Hepatocyte (in vitro differentiated cells): Measurements from ENCODE around the gene CEP85. TPM values are rescaled to one million over a fixed set of nuclear protein-coding genes. Genes with fewer than 3 reads are reported as not detected.

Experiments used
- DNase-seq: peaks from one replicate; pipeline ENCODE4 v3.0.0-alpha.2; 2016; ENCODE audit warnings: low spot score
- H2AFZ ChIP-seq: fragments of 200-600 bp; sonication (generic); 2 replicates; pipeline ENCODE4 v1.6.0; 2016; ENCODE audit warnings: antibody characterized with exemption, mild to moderate bottlenecking
- H3K27ac ChIP-seq: fragments of 200-600 bp; sonication (generic); 2 replicates; pipeline ENCODE4 v1.5.1; 2016; ENCODE audit warnings: mild to moderate bottlenecking
- H3K27me3 ChIP-seq: fragments of 200-600 bp; sonication (generic); 2 replicates; pipeline ENCODE4 v1.6.1; 2016
- H3K36me3 ChIP-seq: fragments of 200-600 bp; sonication (generic); replicated peaks from 2 replicates; pipeline ENCODE4 v1.5.1; 2016; ENCODE audit warnings: low read depth; ENCODE audit not compliant: insufficient read depth
- H3K4me1 ChIP-seq: fragments of 200-600 bp; sonication (generic); 2 replicates; pipeline ENCODE4 v1.5.1; 2016; ENCODE audit warnings: mild to moderate bottlenecking, moderate library complexity; ENCODE audit not compliant: insufficient read depth
- H3K4me2 ChIP-seq: fragments of 200-600 bp; sonication (generic); 2 replicates; pipeline ENCODE4 v1.6.0; 2016
- H3K4me3 ChIP-seq: fragments of 200-600 bp; sonication (generic); 2 replicates; pipeline ENCODE4 v1.5.1; 2016; ENCODE audit warnings: mild to moderate bottlenecking
- H3K79me2 ChIP-seq: fragments of 200-600 bp; sonication (generic); 2 replicates; pipeline ENCODE4 v1.6.0; 2017; ENCODE audit warnings: mild to moderate bottlenecking
- H3K9me2 ChIP-seq: fragments of 200-600 bp; sonication (generic); replicated peaks from 2 replicates; pipeline ENCODE4 v1.6.0; 2017; ENCODE audit warnings: mild to moderate bottlenecking; ENCODE audit not compliant: insufficient read depth
- H3K9me3 ChIP-seq: fragments of 200-600 bp; sonication (generic); 2 replicates; pipeline ENCODE4 v1.5.1; 2016; ENCODE audit warnings: low read depth, mild to moderate bottlenecking
- H4K20me1 ChIP-seq: fragments of 200-600 bp; sonication (generic); 2 replicates; pipeline ENCODE4 v1.6.0; 2016; ENCODE audit warnings: mild to moderate bottlenecking; ENCODE audit not compliant: insufficient read depth, poor library complexity, severe bottlenecking
- EZH2 ChIP-seq: fragments of 200-600 bp; sonication (generic); IDR thresholded peaks from 2 replicates; pipeline ENCODE4 v1.6.1; 2016; ENCODE audit warnings: antibody characterized with exemption, mild to moderate bottlenecking, borderline replicate concordance
- EZH2phosphoT487 ChIP-seq: fragments of 200-600 bp; sonication (generic); IDR thresholded peaks from one replicate; pipeline ENCODE4 v1.6.1; 2018; ENCODE audit warnings: antibody characterized with exemption, mild to moderate bottlenecking, low read depth, moderate library complexity; ENCODE audit not compliant: unreplicated experiment, severe bottlenecking
- WGBS: methylation state at CpG from one replicate; pipeline ENCODE4 v1.1.6; 2016; ENCODE audit warnings: low lambda C conversion rate; ENCODE audit errors: missing lambda C conversion rate; 5-methylcytosine and 5-hydroxymethylcytosine counted together
- polyA plus RNA-seq: library from polyadenylated mRNA; unstranded; fragments of >200 nt; fragmentation: Nextera tagmentation; extraction: Ambion mirVana; gene quantifications from 2 replicates; pipeline ENCODE4 v1.2.1, GENCODE V29; 2016
- total RNA-seq: library from RNA; depleted of rRNA; stranded (reverse); fragments of >200 nt; gene quantifications from 2 replicates; pipeline ENCODE4 v1.2.3, GENCODE V29; 2014
- TF ChIP-seq, protein P1 (sequence below): fragments of 200-600 bp; sonication (generic); IDR thresholded peaks from 2 replicates; pipeline ENCODE4 v1.5.1; 2016; ENCODE audit warnings: antibody characterized with exemption, mild to moderate bottlenecking; ENCODE audit not compliant: poor library complexity

The CEP85 gene
- total and polyA plus RNA-seq, 2 experiments from 2014 or later = 12.4 to 14.6 TPM

DNA sequence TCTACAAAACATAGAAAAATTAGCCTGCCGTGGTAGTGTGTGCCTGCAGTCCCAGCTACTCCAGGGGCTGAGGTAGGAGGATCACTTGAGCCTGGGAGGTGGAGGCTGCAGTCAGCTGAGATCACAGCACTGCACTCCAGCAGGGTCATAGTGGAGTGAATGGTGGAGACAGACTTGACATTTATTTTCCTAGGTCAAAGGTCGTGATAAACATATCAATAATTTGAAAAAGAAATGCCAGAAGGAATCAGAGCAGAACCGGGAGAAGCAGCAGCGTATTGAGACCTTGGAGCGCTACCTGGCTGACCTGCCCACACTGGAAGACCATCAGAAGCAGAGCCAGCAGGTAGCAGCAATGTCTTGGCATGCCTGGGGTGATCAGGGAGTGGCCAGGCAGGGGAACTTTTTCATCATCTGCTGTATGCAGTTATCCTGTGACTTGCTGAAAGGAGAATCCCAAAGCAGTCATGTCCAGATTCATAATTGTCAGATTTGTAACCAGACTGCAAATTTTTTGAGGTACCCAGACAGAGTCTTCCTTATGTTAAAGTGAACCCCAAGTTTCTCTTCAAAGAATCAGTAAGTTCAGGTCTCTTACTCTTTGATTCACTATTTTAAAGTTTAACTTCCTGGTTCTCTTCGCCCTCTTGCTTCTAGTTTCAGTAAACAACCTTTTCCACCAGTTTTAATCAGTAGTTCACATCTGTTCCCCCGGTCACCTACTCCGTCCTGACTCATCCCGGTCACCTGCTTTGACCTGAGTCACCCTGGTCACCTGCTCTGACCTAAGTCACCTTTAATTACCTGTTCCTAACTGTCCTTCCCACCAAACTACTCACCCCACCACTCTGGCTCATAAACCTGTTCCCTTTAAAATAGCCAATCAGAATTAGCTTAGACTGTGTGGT lies 34.5 kb downstream of the CEP85 start:
- Histone ChIP-seq H3K36me3 (no peaks in the 10 kb centered on the region), H3K4me2 (no peak overlapping the region), H3K27ac (peak overlapping the region; percentile 92), H3K4me3 (no peak overlapping the region), H3K4me1 (peaks cover 5% of the 10 kb centered on the region), H3K27me3 (no peaks in the 10 kb centered on the region), H3K9me2 (no peaks in the 10 kb centered on the region), H3K79me2 (no peaks in the 10 kb centered on the region), H2AFZ (no peak overlapping the region), H3K9me3 (no peaks in the 10 kb centered on the region), H4K20me1 (no peaks in the 10 kb centered on the region)
- WGBS = 76% methylated on average over 9 of the region's 9 CpGs
- no peak for DNase-seq
- TF ChIP-seq EZH2 (no peak), EZH2phosphoT487 (no peak)
- TF ChIP-seq, protein P1, sequence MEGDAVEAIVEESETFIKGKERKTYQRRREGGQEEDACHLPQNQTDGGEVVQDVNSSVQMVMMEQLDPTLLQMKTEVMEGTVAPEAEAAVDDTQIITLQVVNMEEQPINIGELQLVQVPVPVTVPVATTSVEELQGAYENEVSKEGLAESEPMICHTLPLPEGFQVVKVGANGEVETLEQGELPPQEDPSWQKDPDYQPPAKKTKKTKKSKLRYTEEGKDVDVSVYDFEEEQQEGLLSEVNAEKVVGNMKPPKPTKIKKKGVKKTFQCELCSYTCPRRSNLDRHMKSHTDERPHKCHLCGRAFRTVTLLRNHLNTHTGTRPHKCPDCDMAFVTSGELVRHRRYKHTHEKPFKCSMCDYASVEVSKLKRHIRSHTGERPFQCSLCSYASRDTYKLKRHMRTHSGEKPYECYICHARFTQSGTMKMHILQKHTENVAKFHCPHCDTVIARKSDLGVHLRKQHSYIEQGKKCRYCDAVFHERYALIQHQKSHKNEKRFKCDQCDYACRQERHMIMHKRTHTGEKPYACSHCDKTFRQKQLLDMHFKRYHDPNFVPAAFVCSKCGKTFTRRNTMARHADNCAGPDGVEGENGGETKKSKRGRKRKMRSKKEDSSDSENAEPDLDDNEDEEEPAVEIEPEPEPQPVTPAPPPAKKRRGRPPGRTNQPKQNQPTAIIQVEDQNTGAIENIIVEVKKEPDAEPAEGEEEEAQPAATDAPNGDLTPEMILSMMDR = no peak

DNA sequence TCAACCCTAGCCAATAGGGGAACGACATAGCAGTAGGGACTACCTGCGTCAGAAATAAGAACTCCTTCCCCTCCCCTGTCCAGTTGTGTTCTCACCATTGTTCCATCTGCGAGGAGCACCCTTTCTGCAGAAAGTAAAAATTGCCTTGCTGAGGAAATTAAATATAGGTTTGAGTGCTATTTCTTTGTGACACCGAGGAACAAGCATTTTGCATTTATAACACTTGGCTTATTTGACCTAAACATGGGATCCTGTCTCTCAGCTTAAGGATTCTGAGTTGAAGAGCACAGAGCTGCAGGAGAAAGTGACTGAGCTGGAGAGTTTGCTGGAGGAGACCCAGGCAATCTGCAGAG lies 35.2 kb downstream of the CEP85 start:
- Histone ChIP-seq H2AFZ (no peak overlapping the region), H3K4me3 (no peak overlapping the region), H3K9me3 (no peaks in the 10 kb centered on the region), H3K27ac (peak overlapping the region; percentile 92), H3K36me3 (no peaks in the 10 kb centered on the region), H3K79me2 (no peaks in the 10 kb centered on the region), H3K4me2 (no peak overlapping the region), H3K27me3 (no peaks in the 10 kb centered on the region), H4K20me1 (no peaks in the 10 kb centered on the region), H3K4me1 (peaks cover 5% of the 10 kb centered on the region), H3K9me2 (no peaks in the 10 kb centered on the region)
- no peak for TF ChIP-seq EZH2phosphoT487
- no peak for TF ChIP-seq EZH2
- TF ChIP-seq, protein P1 = no peak
- 91% methylated on average over 4 of the region's 4 CpGs for WGBS
- DNase-seq = no peak

DNA sequence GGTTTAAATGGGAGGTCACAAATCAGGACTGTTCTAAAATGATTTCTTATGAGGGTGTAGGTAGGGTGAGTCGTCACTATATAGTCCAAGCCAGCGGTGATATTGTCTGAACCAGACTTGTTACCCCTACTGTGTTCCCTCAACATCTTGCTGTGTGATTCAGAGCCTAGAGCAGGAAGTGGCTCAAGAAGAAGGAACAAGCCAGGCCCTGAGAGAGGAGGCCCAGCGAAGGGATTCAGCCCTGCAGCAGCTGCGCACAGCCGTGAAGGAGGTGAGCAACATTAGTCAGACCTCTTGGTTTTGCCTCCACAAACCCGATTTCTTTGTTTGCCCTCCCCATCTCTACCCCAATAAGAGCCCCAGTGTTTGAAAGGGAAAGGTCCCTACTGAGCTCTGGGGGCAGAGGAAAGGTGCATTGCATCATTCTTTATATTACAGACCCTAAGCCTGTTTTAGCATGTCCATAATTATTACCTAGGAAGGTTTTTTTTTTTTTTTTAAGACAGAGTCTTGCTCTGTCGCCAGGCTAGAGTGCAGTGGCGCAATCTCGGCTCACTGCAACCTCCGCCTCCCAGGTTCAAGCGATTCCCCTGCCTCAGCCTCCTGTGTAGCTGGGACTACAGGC lies 40.9 kb downstream of the CEP85 start:
- Histone ChIP-seq H2AFZ (no peak overlapping the region), H3K27me3 (no peaks in the 10 kb centered on the region), H3K27ac (peak overlapping the region; percentile 94), H3K79me2 (peaks cover 5% of the 10 kb centered on the region), H3K9me3 (no peaks in the 10 kb centered on the region), H3K4me2 (no peak overlapping the region), H3K4me1 (peaks cover 44% of the 10 kb centered on the region), H3K36me3 (no peaks in the 10 kb centered on the region), H3K4me3 (no peak overlapping the region), H4K20me1 (no peaks in the 10 kb centered on the region), H3K9me2 (no peaks in the 10 kb centered on the region)
- no peak for DNase-seq
- no peak for TF ChIP-seq EZH2
- TF ChIP-seq, protein P1 = no peak
- no peak for TF ChIP-seq EZH2phosphoT487
- 93% methylated on average over 11 of the region's 11 CpGs for WGBS
